ENCODE measurements around the gene HLA-DRB1. TPM values are rescaled to one million over a fixed set of nuclear protein-coding genes. Genes with fewer than 3 reads are reported as not detected.

The HLA-DRB1 gene
- total and polyA plus RNA-seq, 2 experiments from 2014 or later: 0.38 to 1.5 TPM

- TF ChIP-seq REST (IDR thresholded peaks at IDR 0.05; ENCODE audit: unreplicated experiment) (no peak), POLR2AphosphoS5 (IDR thresholded peaks at IDR 0.05; ENCODE audit: low read depth) (no peak)
Measured at GRCh38 chr6:32614366-32615081, 24.9 kb upstream of the HLA-DRB1 start (continued).

GRCh38 chr6:32613475-32613874 is 23.8 kb upstream of the HLA-DRB1 start:
- TF ChIP-seq ZNF331 (CRISPR knock-in tag; IDR thresholded peaks at IDR 0.05; ENCODE audit: low read depth) (no peak), ZNF462 (CRISPR knock-in tag; IDR thresholded peaks at IDR 0.05) (no peak), JUNB (IDR thresholded peaks at IDR 0.05; ENCODE audit: unreplicated experiment) (no peak), CTCF (conservative IDR thresholded peaks at IDR 0.05; ENCODE audit: low read depth in 2 of 2) (no peak), EZH2 (IDR thresholded peaks at IDR 0.05; ENCODE audit: low read depth, unreplicated experiment) (no peak), STAT1 (IDR thresholded peaks at IDR 0.05; ENCODE audit: unreplicated experiment) (no peak)
- H3K27ac Mint-ChIP-seq: no peak overlapping the region
- H3K4me1 Mint-ChIP-seq: peaks cover 6% of the 10 kb centered on the region
- no peak overlapping the region for H2AFZ ChIP-seq
- no peaks in the 10 kb centered on the region for H3K27me3 ChIP-seq (ENCODE audit: insufficient read depth)
- no peak for ATAC-seq
- H3K4me3 ChIP-seq: no peak overlapping the region
- H3K9me2 ChIP-seq (ENCODE audit: insufficient read depth): no peaks in the 10 kb centered on the region
- H3F3A ChIP-seq (replicated peaks; ENCODE audit: low read depth): no peaks in the 10 kb centered on the region
- no peaks in the 10 kb centered on the region for H4K20me1 ChIP-seq (replicated peaks; ENCODE audit: insufficient read depth)
- no peaks in the 10 kb centered on the region for H3K4me1 ChIP-seq (ENCODE audit: insufficient read depth)
- no peak for DNase-seq (ENCODE audit: low spot score)
- H3K36me3 ChIP-seq (ENCODE audit: insufficient read depth): no peaks in the 10 kb centered on the region
- H3K79me2 ChIP-seq (replicated peaks; ENCODE audit: insufficient read depth): no peaks in the 10 kb centered on the region
- H3K4me3 Mint-ChIP-seq: no peak overlapping the region
- no peaks in the 10 kb centered on the region for H3K36me3 Mint-ChIP-seq (ENCODE audit: low read depth)
- no peaks in the 10 kb centered on the region for H3K9me3 Mint-ChIP-seq
- no peaks in the 10 kb centered on the region for H3K27me3 Mint-ChIP-seq (ENCODE audit: insufficient read depth, low read depth, poor library complexity)
- H3K4me2 ChIP-seq: no peak overlapping the region
- H3K27ac ChIP-seq (ENCODE audit: low read depth): no peak overlapping the region

All from GM23338 (cell line).